Keratinocyte (primary cell): ENCODE results near the gene GASK1A.

Experiments
- EZH2 ChIP-seq: IDR thresholded peaks from one replicate; pipeline ENCODE4 v1.6.1; 2012; ENCODE audit warnings: inconsistent platforms, mild to moderate bottlenecking, low read length, moderate library complexity
- TF ChIP-seq, protein P1 (sequence below), 3 experiments: IDR thresholded peaks in 1 of 3; conservative IDR thresholded peaks in 1 of 3; optimal IDR thresholded peaks in 1 of 3; 2 replicates in 2 of 3; 3 replicates in 1 of 3; pipeline versions ENCODE3 to v1.5.1; 2011; ENCODE audit warnings: low read length in 3 of 3, mild to moderate bottlenecking in 3 of 3, moderate library complexity in 2 of 3, control low read depth in 1 of 3, inconsistent platforms in 1 of 3; ENCODE audit not compliant: insufficient read depth in 2 of 3; ENCODE audit errors: extremely low read depth in 1 of 3

DNA sequence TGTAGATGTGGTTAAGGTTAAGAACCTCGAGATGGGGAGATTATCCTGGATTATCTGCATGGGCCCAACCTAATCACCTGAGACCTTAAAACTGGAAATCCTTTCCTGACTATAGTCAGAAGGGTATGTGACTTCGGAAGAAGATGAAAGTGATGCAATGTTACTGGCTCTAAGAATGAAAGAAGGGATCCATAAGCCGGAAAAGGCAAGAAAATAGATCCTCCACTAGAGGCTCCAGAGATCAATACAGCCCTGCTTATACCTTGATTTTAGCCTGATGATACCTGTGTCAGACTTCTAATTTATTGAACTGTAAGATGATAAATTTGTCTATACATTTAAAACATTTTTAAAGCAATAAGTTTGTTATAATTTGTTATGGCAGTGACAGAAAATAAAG, 21.5 kb upstream of the GASK1A start:
- TF ChIP-seq, protein P1, sequence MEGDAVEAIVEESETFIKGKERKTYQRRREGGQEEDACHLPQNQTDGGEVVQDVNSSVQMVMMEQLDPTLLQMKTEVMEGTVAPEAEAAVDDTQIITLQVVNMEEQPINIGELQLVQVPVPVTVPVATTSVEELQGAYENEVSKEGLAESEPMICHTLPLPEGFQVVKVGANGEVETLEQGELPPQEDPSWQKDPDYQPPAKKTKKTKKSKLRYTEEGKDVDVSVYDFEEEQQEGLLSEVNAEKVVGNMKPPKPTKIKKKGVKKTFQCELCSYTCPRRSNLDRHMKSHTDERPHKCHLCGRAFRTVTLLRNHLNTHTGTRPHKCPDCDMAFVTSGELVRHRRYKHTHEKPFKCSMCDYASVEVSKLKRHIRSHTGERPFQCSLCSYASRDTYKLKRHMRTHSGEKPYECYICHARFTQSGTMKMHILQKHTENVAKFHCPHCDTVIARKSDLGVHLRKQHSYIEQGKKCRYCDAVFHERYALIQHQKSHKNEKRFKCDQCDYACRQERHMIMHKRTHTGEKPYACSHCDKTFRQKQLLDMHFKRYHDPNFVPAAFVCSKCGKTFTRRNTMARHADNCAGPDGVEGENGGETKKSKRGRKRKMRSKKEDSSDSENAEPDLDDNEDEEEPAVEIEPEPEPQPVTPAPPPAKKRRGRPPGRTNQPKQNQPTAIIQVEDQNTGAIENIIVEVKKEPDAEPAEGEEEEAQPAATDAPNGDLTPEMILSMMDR (optimal IDR thresholded peaks at IDR 0.05 in 1 of 3, IDR thresholded peaks at IDR 0.05 in 1 of 3, conservative IDR thresholded peaks at IDR 0.05 in 1 of 3; ENCODE audit: extremely low read depth in 1 of 3, insufficient read depth in 2 of 3, low read length in 3 of 3): peak in 1 of 3 experiments; percentile 21
- no peak for TF ChIP-seq EZH2
